Activated CD8-positive, alpha-beta memory T cell treated with anti-CD3 and anti-CD28 coated beads, Interleukin-2, amount 50 U/mL, for 4 hours (primary cell): ENCODE data around the gene TMC1.

Source experiments
- DNase-seq: peaks from one replicate; pipeline ENCODE4 v3.0.0-alpha.2; 2020

TMC1 gene

DNA sequence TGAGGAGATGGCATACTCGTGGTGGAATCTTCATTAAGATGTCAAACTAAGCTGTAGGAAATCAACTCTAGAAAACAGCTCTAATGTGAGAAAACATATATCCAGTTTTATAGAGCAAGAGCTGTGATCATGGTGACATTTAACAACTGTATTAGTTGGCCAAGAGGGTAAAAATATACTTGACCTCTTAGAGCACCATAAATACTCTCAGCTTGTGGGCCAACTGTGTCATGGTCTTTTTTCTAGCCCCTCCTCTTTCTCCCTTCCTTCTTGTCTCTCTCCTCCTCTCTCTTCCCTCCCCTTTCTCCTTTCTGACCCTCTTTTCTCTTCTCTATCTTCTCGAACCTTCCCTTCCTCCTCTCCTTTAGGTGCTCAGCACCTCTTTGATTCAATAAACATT lies 54.7 kb downstream of the TMC1 start:
- DNase-seq: no peak

DNA sequence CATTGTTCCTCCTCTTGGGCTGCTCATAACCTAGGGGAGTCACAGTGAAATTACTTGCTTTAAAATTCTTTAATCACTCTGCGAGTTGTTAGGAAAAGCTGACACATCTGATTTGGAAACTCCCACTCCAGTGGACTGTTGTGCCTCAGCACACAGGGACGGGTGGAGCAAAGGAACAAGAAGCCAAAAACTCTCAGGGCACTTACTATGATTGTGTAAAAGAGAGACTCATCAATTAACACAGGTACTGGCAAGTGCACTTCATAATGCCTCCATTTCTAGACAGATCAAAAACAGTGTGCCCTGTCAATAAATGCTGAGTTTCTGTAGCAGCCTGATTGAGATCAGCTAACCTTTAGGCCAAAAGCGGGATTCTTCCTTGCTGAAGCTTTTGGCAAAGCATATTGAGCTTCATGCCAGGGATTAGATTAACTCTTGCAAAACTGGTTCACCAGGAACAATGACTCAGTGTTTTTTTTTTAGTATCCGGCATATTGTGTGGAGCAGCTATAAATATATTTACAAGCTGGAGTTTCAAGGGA lies 55.9 kb downstream of the TMC1 start:
- no peak for DNase-seq

DNA sequence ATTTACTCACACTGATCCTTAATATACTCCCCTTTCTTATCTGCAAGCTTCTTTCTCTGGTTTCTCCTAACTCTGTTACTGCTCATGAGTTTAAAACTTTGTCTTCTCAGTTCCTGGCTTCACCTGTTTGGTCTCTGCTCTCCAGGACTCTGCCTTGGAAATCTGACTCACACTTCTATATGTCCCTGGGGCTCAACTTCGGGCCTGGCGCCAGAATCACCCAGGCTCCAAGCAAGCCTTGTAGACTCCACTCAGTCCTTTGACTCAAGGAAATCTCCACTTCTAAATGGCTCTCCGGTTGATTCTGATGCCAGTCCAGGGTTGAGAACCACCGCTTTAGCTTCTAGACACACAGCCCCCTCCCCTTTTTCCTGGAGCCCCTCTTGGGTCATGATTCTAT lies 57.8 kb downstream of the TMC1 start:
- no peak for DNase-seq

DNA sequence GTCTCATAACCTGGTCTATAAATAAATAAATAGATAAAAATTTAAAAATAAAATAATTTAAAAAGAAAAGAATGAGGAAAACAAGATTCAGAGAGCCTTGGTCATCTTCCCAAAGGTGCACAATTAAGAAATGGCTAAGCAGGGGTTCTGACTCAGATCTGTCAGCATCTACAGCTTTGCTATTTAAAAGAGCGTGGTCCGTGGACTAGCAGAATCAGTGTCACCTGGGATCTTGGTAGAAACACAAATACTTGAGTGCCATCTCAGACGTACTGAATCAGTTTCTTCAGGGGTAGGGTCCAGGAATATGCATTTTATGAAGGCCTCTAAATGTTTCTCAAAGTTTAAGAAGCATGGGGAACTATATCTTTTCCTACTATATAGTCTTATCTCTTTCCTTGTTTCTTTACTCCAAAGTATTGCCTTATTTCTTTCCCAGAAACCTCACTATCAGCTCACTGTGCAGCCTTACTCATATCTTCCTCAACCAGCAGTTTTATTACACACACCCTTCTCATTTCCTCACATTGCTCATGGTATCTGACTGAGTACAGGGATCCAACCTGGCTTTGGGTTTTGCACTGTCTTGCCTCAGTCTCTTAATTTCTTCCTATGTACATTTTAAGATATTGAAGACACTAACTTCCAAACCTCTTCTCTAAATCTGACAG lies 58.6 kb downstream of the TMC1 start:
- no peak for DNase-seq

DNA sequence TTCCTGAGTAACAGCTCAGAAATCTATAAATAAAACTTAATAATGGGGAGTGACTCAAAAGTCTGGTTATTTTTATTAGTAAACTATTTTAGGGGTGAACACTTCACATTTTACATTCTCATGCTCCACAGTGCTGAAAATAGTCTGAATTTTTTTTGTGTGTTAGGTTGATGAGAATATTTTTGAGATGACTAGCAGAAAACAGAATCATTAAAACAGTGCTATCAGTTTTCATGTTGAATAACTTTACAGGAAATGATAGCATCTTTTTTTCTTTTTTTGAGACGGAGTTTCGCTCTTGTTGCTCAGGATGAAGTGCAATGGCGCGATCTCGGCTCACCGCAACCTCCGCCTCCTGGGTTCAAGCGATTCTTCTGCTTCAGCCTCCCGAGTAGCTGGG lies 60.3 kb downstream of the TMC1 start:
- no peak for DNase-seq

- DNase-seq: no peak
Measured at GRCh38 chr9:72583370-72583769, 62.0 kb downstream of the TMC1 start.

GRCh38 chr9:72586388-72587130 lies 65.2 kb downstream of the TMC1 start:
- no peak for DNase-seq

DNA sequence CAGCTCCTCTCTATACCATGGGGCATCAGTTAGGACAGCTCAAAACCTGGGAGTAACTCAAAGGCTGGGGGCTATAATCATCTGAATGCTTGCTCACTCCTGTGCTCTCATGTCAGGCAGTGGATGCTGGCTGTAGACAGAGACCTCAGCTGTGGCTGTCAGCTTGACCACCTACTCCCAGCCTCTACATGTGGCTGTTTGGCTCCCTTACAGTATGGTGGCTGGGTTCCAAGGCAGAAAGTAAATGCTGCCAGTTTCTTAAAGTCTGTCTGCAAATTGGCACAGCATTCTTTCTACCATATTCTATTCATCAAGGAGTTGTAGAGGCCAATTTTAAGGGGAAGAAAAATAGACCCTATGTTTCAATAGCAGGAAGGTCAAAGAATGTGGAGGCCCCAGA lies 66.9 kb downstream of the TMC1 start:
- no peak for DNase-seq

- no peak for DNase-seq
Measured at GRCh38 chr9:72589667-72590521, 68.5 kb downstream of the TMC1 start.

DNA sequence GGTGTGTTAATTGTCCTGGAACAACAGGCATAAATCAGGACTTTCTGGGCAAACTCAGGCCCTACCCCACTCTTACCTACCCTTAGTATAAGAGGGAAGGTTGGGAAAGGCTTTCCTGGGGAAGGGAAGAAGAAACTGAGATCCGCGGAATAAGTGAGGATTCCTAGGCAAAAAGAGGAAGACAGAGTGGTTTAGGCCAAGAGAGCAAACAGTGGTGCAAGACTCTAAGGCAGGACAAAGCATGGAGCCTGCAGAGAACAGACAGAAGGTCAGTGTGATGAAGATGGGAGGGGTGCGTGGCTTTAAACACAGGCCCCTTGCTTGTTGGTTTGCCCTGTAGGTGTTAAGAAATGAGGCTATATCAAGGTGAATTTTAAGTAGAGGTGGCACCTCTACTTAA lies 69.4 kb downstream of the TMC1 start:
- DNase-seq: no peak

DNA sequence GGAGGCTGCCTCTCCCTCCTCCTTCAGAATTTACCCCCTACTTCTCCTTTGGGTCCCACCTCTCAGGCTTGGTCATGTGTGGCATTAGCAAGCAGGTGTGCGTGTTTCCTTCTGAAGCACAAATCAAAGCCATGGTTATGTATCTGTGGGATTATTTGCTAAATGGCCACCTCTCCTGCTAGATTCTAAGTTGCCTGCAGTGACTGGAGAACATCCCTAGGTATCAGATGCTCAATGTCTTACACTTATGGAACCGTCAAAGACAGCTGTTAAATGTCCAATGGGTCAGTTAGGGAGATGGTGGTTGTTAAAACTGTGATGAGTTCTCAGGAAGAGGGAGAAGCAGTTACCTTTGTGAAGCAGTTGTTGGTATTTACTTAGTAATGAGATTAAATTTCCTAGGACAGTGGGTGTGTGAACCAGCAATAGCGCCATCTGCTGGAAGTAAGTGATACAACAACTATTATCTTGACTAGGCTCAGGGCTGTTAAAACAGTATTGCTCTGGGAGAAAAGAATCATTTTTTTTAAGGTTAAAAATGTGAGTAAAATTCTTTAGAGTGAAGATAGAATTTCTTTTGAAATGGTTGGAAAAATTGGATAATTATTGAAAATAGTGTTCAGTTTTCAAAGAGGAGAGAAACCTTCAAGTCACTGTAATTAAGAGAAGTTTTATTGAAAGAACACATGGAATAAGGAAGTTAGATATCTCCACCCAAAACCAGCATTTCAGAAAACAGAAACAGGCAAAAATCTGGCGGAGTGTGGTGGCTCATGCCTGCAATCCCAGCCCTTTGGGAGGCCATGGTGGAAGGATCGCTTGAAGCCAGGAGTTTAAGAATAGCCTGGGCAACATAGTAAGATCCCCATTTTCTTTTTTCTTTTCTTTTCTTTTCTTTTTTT lies 71.3 kb downstream of the TMC1 start:
- peak; percentile 16 for DNase-seq

GRCh38 chr9:72596451-72597180 lies 75.2 kb downstream of the TMC1 start:
- no peak for DNase-seq

GRCh38 chr9:72597181-72597517 lies 75.7 kb downstream of the TMC1 start:
- no peak for DNase-seq

DNA sequence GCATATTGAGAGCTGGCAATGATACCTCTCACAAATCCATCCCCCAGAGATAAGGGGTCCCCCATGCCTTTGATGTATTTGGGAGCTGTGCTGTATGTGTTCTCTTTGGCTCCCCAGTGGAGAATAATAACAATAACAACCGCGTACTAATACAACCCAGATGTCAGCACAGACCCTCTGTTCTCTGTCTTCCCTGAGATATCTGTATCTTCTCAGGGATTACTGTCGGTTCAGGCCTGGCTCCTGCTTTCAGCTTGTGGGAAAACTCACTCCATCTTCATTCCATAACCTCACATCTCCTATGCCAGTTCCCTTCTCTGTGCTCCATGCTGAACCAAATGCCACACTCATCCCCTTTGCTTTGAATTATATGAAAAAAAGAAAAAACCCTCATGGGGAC lies 76.2 kb downstream of the TMC1 start:
- DNase-seq: no peak

GRCh38 chr9:72598639-72599038 lies 77.2 kb downstream of the TMC1 start:
- DNase-seq: no peak

GRCh38 chr9:72599874-72600534 lies 78.6 kb downstream of the TMC1 start:
- DNase-seq: no peak

DNA sequence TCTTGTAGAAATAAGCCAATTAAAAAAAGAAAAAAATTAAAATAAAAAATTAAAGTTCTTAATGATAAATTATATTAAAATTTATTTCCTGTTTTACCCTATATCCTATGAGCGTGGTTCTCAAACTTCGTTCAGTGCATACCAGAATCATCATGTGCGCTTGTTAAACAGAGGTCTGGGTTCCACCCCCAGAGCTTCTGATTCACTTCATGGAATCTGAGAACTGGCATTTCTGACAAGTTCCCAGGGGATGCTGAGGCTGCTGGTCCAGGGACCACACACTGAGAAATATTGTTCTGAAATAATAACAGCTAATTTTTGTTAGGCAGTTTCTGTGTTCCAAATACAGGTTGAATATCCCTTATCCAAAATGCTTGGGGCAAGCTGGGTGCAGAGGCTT lies 79.3 kb downstream of the TMC1 start:
- DNase-seq: no peak

- no peak for DNase-seq
Measured at GRCh38 chr9:72601615-72602014, 80.2 kb downstream of the TMC1 start.

DNA sequence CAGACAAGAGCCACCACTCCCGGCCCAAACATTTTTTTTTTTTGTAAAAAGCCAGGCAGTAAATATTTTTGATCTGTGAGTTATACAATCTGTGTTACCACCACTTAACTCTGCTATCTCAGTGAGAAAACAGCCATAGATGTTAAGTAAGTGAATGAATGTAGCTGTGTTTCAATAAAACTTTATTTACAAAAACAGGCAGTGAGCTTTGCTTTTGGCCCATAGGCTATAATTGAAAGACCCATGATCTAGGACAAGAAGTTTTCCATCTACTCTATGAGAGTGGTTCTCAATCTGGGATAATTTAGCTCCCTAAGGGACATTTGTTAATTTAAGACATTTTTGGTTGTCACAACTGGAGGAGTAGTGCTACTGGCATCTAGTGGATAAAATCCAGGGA lies 91.0 kb downstream of the TMC1 start:
- DNase-seq: no peak

- no peak for DNase-seq
Measured at GRCh38 chr9:72614067-72614466, 92.7 kb downstream of the TMC1 start.

- no peak for DNase-seq
Measured at GRCh38 chr9:72615931-72616330, 94.5 kb downstream of the TMC1 start.
